Effector CD4-positive, alpha-beta T cell (primary cell): ENCODE results near the gene TM2D1.

ENCODE experiments used
- DNase-seq: peaks from one replicate; pipeline ENCODE4 v3.0.0-alpha.2; 2020

The TM2D1 gene

DNA sequence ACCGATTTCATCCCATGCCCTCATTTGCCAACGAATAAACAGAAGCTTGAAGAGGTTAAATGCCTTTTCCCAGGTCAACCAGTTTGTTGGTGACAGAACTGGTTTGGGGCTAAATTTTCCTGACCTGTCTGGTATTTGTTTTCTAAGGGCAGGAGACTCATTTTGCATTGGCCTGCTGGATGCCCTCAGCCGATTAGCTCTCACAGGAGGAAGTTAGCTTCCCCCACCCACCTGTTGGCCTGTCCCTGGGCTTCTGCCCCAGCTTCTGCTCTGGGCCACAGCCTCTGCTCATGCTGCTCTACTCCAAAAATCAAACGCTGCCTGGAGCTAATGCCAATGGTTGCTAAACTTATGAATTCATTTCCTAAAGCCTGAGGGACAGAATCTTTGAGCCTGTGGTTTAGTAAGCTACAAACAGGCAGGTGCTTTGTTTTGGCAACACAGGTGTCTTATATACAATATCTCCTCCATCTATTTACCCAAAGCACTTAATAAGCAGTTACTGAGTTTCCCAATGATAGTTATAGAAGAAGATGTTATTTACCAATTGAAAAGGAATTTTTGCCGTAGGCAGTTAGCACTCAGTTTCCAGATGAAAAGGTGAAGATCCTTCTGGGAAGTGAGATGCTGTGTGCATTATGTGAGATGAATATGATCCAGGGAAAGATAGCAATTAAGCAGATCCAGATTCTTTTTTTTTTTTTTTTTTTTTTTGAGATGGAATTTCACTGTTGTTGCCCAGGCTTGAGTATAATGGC is 82.3 kb downstream of the TM2D1 start:
- DNase-seq, result no peak

DNA sequence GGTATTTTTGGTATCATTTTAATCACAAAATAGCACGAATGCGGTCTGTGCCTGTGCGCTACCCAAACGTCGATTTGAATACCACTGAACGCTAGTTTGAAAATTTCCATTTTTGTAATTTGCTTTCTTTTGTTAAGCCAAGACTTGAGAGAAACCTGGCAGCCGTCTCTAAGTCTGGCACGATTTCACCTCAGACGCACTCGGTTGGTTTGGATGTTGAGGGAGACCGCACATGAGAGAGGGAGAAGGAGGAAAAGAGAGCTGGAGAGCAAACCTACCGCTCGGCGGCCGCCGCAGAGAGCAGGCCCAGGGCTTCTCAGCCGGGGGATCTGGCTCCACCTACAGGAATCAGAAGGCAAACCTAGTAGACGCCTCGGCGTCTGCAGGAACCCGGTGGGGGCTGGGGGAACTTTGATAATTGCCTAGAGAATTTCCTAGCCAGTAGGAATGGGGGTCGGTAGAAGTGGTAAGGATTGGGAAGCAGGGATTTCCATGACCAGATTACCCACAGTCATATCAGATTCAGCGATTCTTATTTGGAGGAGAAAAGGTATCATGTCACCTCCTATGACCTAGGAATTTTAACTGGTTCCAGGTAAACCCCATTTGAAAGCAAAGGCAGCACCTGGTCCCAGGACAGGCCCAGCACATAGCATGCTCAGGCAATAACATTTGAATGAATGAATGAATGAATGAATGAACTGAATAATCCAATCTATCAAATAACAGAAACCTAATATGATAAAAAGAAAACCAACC is 83.2 kb downstream of the TM2D1 start:
- DNase-seq, result peak; percentile 41

DNA sequence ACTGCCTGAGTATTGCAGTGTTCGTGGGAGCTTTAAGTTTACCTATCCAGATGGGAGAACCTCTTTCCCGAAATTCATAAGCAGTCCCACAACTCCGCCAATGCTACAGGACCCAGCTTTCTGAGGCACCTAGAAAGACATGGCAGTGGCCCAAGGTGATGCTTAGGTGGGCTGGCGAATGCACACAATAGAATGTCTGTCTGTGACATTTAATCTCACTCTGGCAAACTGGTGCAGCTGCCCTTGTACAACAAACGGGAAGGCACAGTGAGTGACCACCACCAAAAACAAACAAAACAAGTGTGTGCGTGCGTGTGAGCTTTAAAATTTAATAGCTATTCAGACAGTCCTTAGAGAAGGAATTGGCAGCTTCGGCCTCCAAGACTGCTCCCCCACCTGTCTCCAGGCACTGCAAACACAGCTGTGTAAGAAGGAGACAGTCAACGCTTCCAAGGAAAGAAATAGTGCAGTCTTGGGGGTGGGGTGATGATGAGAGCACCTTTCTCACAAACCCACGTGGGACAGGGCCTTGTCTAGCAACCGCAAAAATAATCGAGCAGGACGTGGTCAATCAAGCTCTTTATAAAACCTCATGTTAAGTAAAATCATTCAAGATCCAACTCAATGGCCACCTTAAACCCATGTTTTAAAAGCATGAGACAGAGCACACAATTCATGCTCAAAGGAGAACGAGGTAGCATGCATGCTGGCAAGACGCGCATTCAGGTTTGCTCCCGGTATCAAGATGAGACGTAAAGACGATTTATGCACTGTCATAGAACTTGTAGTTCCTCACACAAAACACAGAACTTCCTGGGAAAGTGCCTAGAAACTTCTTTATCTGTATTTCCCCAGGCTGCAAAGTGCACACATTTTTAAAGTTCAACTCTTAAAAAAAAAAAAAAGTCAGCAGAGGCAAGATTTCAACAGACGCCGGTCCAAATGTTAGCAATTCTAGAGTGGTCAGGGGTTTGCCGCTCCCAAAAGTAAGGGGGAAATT is 84.1 kb downstream of the TM2D1 start:
- no peak for DNase-seq

DNA sequence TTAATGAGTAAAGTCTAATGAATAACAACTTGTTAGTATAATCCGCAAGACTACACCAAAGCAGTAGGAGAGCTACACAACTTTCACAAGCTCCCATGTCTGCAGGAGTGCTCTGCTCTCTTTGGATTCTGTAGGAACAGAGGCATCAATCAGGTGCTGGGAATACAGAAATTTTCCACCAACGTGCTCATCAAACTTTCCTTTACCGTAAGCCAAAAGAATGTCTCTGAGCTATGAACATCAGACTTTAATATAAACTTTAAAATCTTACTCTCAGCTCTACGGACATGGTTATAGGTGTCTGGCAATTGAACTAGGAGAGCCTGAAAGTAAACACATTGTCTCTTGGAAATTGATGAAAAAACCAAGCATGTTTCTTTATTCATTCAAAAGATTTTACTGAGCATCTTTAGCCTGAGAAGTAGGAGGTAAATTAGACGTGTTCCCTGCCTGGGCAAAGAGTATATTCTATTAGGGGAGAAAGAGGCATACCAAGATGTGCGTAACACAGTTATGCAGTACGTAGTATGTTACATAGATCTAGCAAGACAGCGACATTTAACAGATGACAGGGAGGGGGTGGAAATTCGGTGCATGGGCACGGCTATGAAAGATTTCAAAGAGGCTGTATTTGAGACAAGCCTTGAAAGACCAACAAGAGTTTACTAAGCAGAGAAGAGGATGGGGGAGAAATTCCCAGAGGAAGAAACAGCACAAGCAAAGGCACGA is 85.2 kb downstream of the TM2D1 start:
- DNase-seq, result no peak

DNA sequence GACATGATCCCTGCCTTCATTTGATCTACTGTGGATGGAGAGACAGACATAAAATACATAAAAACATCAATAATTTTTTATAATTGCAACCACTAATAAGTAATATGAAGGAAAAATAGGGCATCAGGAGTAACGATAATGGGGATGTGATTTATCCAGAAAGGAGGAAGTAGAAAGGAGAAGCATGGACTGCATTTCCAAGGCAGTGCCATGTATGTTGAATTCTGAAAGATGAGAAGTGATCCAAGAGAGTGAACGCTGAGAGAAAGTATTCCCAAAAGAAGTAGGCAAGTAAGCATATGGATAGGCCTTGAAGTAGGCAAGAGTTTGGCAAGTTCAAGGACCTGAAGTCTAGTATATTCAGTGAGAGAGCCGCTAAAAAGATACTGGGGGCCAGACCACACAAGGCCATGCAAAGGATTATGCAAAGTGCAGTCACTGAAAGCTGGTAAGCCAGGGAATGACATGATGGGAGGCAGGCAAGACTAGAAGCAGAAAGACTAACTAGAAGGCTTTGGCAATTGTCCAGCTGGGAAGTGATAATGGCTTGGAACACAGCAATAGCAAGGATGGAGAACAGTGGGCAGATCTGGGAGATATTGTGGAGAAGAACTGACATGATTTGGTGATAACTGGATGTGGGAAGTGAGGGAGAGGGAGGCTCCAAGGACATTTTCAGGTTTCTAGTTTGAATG is 85.9 kb downstream of the TM2D1 start:
- DNase-seq, result no peak

DNA sequence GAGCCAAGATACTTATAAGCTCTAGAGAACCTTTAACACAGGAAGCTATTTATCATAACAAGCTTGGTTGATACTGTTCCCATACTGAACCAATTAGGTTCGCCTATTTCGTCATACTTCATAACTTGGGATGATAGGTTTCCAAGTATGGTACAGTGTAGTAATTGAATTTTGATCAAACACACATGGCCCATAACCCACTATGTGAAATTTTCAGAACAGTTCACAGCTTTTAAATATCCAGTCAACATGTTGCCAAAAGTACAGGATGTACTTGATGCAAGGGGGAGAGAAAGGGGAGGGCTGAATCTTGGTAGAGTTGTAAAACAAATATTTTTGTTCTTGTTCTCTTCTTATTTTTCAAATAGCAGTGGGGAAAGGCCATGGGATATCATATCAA is 86.6 kb downstream of the TM2D1 start:
- no peak for DNase-seq

DNA sequence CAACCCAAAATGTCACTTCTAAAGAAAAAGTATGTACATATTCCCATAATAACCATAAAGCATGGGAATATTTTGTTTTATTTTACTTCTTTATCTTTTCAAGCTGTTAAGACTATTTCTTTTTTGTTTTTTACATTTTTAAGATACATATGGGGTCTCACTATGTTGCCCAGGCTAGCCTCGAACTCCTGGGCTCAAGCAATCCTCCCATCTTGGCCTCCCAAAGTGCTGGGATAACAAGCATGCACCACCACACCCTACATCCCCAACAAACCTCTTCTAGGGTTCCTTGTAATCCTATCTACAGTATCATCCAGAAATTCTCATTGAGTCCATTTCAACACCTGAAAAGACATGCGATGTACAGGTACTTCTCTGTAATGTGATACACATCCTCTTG is 87.5 kb downstream of the TM2D1 start:
- no peak for DNase-seq

DNA sequence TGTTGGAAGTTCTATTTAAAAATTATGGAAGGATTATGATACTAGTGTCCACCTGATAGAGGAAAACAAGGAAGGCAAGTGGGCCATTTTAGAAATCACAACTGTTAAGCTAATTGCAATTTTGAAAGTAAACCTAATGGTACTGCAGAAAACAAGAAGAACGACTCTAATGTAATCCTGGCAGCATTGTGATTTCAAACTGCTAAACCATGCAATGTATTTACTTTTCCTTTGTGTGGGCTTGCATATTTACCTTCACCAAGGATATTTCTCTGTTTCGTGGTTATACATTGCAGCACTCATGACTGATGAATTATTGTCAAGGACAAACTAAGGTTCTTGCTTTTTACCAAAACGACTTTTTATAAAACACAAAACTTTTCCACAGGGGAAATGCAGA is 88.1 kb downstream of the TM2D1 start:
- DNase-seq, result no peak

DNA sequence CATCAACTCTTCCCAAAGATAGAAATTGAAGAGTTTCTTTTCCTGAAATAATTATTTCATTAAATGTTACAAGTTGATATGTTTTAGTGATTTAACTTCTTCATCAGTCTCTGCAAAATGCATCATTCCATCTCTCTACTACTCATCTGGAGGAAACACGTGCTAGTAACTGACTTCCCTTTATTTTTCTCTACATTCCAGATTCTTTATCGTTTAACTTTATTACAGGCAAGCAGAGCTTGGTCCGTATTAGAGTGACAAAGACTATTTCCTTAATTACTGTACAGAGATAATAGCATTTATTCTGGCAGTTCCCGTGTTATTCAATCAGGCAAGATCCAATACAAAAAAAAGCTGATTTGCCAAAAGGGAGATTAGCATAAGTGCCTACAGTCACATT is 88.6 kb downstream of the TM2D1 start:
- no peak for DNase-seq

DNA sequence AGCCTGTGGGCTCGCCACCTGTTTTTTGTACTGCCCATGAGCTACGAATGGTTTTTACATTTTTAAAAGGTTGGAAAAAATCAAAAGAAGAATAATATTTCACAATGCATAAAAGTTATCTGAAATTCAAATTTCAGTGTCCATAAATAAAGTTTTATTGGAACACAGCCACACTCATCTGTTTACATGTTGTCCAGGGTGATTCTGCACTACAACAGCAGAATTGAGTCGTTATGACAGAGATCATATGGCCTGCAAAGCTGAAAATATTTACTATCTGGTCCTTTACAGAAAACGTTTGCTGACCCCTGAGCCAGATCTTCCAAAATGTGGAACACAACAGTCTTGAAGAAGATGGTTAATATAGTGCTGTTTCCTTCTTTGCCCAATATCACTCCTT is 89.4 kb downstream of the TM2D1 start:
- no peak for DNase-seq

DNA sequence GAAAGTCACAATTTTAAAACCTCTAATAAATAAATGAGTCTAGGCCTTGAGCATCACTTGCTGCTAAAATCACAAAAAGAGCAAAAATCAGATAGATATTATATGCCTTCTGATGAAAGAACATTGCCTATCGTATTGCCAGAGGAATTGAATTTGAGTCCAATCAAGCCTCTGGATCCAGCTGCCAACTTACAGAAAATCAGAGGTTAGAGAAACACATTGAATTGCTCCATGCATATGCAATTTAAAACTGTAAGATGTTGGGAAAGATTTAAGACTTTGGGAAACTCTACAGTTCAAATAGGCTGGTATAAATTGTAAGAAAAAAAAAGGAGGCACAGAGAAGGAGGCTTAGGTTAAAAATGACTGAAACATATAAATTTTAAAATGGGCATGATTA is 93.5 kb downstream of the TM2D1 start:
- no peak for DNase-seq
